HG02973 (cell line): ENCODE results near the gene TMEM250.
"Not testable (repeated sequence)": the region's sequence is repeated elsewhere in the genome, so short reads cannot be mapped to it uniquely, and the experiment has no call there.

Experiments used
- ATAC-seq: cut with Tn5 transposase; IDR thresholded peaks from one replicate; pipeline ENCODE4 v1.9.1; 2021; ENCODE audit warnings: moderate library complexity; ENCODE audit not compliant: unreplicated experiment

Gene TMEM250

GRCh38 chr9:136114610-136115009 lies 4.1 kb downstream of the TMEM250 start:
- ATAC-seq, result no peak

GRCh38 chr9:136112541-136112940 lies 6.1 kb downstream of the TMEM250 start:
- no peak for ATAC-seq

- no peak for ATAC-seq
These were observed 6.8 kb downstream of the TMEM250 start for GRCh38 chr9:136111910-136112309.

- ATAC-seq, result no peak
These were observed 7.5 kb downstream of the TMEM250 start for GRCh38 chr9:136111190-136111589.

GRCh38 chr9:136110082-136111061 lies 8.3 kb downstream of the TMEM250 start:
- no peak for ATAC-seq

- peak; percentile 79 for ATAC-seq
These were observed 9.2 kb downstream of the TMEM250 start for GRCh38 chr9:136109351-136110081.

- ATAC-seq, result no peak
These were observed 9.9 kb downstream of the TMEM250 start for GRCh38 chr9:136108648-136109266.

GRCh38 chr9:136107953-136108647 lies 10.6 kb downstream of the TMEM250 start:
- no peak for ATAC-seq

GRCh38 chr9:136107155-136107952 lies 11.3 kb downstream of the TMEM250 start:
- ATAC-seq, result no peak

GRCh38 chr9:136105398-136106135 lies 13.1 kb downstream of the TMEM250 start:
- no peak for ATAC-seq

GRCh38 chr9:136104916-136105315 lies 13.8 kb downstream of the TMEM250 start:
- no peak for ATAC-seq

- ATAC-seq, result no peak
These were observed 14.2 kb downstream of the TMEM250 start for GRCh38 chr9:136104488-136104800.

- no peak for ATAC-seq
These were observed 14.8 kb downstream of the TMEM250 start for GRCh38 chr9:136103651-136104487.

GRCh38 chr9:136101615-136102074 lies 17.0 kb downstream of the TMEM250 start:
- not testable (repeated sequence) for ATAC-seq

GRCh38 chr9:136100700-136101614 lies 17.7 kb downstream of the TMEM250 start:
- no peak for ATAC-seq

- ATAC-seq, result no peak
These were observed 19.1 kb downstream of the TMEM250 start for GRCh38 chr9:136099542-136099941.

- ATAC-seq, result no peak
These were observed 19.8 kb downstream of the TMEM250 start for GRCh38 chr9:136098844-136099243.
